Measurements from ENCODE around the gene HSP90AB1. TPM values are rescaled to one million over a fixed set of nuclear protein-coding genes. Genes with fewer than 3 reads are reported as not detected.
A peak's percentile ranks its signal among the peaks of the same experiment; 100 is the strongest.

Gene HSP90AB1
- polyA plus RNA-seq, 1 donor from 2014 or later = 522 TPM

DNA sequence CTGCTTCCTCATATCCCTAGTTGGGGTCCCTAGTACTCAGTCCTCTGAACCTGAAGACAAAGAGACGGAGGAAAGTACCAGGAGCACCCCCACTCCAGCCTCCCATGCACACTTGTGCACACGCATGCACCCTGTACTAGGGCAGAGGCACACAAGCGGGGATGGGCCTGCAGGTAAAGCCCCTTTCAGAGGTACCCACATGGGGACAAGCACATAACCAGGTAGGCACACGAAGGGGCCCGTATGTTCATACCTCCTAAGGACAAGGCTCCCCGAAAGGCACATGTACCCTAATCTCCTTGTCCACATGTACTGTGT is 24.5 kb downstream of the HSP90AB1 start:
- peak overlapping the region; percentile 97 for H3K4me2 ChIP-seq (ENCODE audit: low read length)
- no peaks in the 10 kb centered on the region for H4K20me1 ChIP-seq (ENCODE audit: insufficient read depth)
- H3K27ac ChIP-seq (ENCODE audit: low read length) = peak overlapping the region; percentile 64

DNA sequence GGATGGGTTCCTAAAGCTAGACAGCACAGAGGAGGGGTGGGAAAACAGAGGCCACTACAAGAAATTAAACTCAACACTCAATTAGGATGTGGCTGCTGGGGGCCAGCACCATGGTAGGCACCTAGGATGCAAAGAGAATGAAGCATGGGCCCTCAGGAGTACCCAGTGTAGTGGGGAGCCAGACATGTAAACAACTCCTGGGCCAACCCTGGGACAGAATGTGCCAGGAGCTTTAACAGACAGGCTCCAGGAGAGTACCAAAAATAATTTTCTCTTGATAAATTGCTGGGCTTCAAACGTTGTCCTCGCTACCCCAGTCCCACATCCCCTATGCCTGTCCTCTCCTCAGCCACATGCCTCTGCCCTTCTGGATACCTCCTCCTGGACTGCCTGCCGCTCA is 25.0 kb downstream of the HSP90AB1 start:
- peaks cover 6% of the 10 kb centered on the region for H3K36me3 ChIP-seq (ENCODE audit: insufficient read depth, low read length)
- no peak overlapping the region for H2AFZ ChIP-seq (ENCODE audit: low read depth, low read length)
- H3K9me3 ChIP-seq (ENCODE audit: low read length) = no peaks in the 10 kb centered on the region
- H3K9me2 ChIP-seq (ENCODE audit: insufficient read depth, low read length) = no peaks in the 10 kb centered on the region
- H4K20me1 ChIP-seq (ENCODE audit: insufficient read depth) = no peaks in the 10 kb centered on the region
- H3K9ac ChIP-seq (ENCODE audit: low read length) = peak overlapping the region; percentile 85
- TF ChIP-seq MXI1 (conservative IDR thresholded peaks at IDR 0.05; ENCODE audit: poor library complexity, severe bottlenecking) = no peak
- TF ChIP-seq, protein P1, sequence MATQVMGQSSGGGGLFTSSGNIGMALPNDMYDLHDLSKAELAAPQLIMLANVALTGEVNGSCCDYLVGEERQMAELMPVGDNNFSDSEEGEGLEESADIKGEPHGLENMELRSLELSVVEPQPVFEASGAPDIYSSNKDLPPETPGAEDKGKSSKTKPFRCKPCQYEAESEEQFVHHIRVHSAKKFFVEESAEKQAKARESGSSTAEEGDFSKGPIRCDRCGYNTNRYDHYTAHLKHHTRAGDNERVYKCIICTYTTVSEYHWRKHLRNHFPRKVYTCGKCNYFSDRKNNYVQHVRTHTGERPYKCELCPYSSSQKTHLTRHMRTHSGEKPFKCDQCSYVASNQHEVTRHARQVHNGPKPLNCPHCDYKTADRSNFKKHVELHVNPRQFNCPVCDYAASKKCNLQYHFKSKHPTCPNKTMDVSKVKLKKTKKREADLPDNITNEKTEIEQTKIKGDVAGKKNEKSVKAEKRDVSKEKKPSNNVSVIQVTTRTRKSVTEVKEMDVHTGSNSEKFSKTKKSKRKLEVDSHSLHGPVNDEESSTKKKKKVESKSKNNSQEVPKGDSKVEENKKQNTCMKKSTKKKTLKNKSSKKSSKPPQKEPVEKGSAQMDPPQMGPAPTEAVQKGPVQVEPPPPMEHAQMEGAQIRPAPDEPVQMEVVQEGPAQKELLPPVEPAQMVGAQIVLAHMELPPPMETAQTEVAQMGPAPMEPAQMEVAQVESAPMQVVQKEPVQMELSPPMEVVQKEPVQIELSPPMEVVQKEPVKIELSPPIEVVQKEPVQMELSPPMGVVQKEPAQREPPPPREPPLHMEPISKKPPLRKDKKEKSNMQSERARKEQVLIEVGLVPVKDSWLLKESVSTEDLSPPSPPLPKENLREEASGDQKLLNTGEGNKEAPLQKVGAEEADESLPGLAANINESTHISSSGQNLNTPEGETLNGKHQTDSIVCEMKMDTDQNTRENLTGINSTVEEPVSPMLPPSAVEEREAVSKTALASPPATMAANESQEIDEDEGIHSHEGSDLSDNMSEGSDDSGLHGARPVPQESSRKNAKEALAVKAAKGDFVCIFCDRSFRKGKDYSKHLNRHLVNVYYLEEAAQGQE (IDR thresholded peaks at IDR 0.05; ENCODE audit: borderline replicate concordance) = no peak
- no peak for TF ChIP-seq SMC3 (conservative IDR thresholded peaks at IDR 0.05; ENCODE audit: poor library complexity)
- TF ChIP-seq POLR2AphosphoS5 (IDR thresholded peaks at IDR 0.05) = no peak
- no peak for TF ChIP-seq EP300 (conservative IDR thresholded peaks at IDR 0.05; ENCODE audit: poor library complexity, severe bottlenecking)
- TF ChIP-seq, protein P2, sequence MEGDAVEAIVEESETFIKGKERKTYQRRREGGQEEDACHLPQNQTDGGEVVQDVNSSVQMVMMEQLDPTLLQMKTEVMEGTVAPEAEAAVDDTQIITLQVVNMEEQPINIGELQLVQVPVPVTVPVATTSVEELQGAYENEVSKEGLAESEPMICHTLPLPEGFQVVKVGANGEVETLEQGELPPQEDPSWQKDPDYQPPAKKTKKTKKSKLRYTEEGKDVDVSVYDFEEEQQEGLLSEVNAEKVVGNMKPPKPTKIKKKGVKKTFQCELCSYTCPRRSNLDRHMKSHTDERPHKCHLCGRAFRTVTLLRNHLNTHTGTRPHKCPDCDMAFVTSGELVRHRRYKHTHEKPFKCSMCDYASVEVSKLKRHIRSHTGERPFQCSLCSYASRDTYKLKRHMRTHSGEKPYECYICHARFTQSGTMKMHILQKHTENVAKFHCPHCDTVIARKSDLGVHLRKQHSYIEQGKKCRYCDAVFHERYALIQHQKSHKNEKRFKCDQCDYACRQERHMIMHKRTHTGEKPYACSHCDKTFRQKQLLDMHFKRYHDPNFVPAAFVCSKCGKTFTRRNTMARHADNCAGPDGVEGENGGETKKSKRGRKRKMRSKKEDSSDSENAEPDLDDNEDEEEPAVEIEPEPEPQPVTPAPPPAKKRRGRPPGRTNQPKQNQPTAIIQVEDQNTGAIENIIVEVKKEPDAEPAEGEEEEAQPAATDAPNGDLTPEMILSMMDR (IDR thresholded peaks at IDR 0.05; ENCODE audit: poor library complexity, severe bottlenecking) = no peak
- H3K27ac ChIP-seq (ENCODE audit: low read length) = peak overlapping the region; percentile 64
- H3F3A ChIP-seq (ENCODE audit: insufficient read depth, low read length, poor library complexity, severe bottlenecking) = no peaks in the 10 kb centered on the region
- peak overlapping the region; percentile 74 for H3K4me3 ChIP-seq (ENCODE audit: low read length)
- peak overlapping the region; percentile 97 for H3K4me2 ChIP-seq (ENCODE audit: low read length)
- H3K79me2 ChIP-seq (replicated peaks; ENCODE audit: insufficient read depth, low read length) = peaks cover 17% of the 10 kb centered on the region
- H3K27me3 ChIP-seq (ENCODE audit: insufficient read depth, low read depth, low read length) = no peaks in the 10 kb centered on the region

More for the DNA sequence above, 24.5 kb downstream of the HSP90AB1 start:
- Histone ChIP-seq H2AFZ (ENCODE audit: low read depth, low read length) (no peak overlapping the region), H3K27me3 (ENCODE audit: insufficient read depth, low read depth, low read length) (no peaks in the 10 kb centered on the region), H3K79me2 (replicated peaks; ENCODE audit: insufficient read depth, low read length) (peaks cover 17% of the 10 kb centered on the region), H3K9ac (ENCODE audit: low read length) (peak overlapping the region; percentile 85), H3K36me3 (ENCODE audit: insufficient read depth, low read length) (peaks cover 6% of the 10 kb centered on the region), H3K9me3 (ENCODE audit: low read length) (no peaks in the 10 kb centered on the region), H3F3A (ENCODE audit: insufficient read depth, low read length, poor library complexity, severe bottlenecking) (no peaks in the 10 kb centered on the region), H3K9me2 (ENCODE audit: insufficient read depth, low read length) (no peaks in the 10 kb centered on the region), H3K4me3 (ENCODE audit: low read length) (peak overlapping the region; percentile 74)
- TF ChIP-seq POLR2AphosphoS5 (IDR thresholded peaks at IDR 0.05) = no peak
- TF ChIP-seq EZH2 (IDR thresholded peaks at IDR 0.05; ENCODE audit: borderline replicate concordance, insufficient read depth, low read length, poor library complexity, severe bottlenecking) = no peak
- no peak for TF ChIP-seq TAF1 (IDR thresholded peaks at IDR 0.05; ENCODE audit: low read depth)
- no peak for TF ChIP-seq RAD21 (conservative IDR thresholded peaks at IDR 0.05)

DNA sequence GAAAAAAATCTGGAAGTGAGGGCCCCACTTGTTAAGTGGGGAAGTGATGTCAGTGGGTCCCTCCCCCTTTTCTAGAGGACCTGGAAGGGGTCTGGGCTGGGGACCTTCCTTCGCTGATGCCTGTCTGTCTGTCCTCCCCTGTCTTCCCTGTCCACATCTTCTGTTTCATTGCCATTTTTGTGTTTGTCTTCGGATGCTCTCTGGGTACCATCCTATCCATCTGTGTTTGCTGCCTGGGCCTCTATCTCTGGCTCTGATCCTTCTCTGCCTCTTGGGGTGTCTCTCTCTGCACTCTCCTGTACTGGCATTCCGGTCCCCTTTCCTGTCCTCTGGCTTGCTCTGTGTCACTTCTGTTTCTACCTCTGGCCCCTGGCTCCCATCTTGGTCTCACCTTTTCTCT is 25.6 kb downstream of the HSP90AB1 start:
- Histone ChIP-seq H3K4me3 (ENCODE audit: low read length) (peak overlapping the region; percentile 74), H3K9me3 (ENCODE audit: low read length) (no peaks in the 10 kb centered on the region), H3K79me2 (replicated peaks; ENCODE audit: insufficient read depth, low read length) (peaks cover 17% of the 10 kb centered on the region), H3K36me3 (ENCODE audit: insufficient read depth, low read length) (peaks cover 6% of the 10 kb centered on the region), H3K9me2 (ENCODE audit: insufficient read depth, low read length) (no peaks in the 10 kb centered on the region), H3K27me3 (ENCODE audit: insufficient read depth, low read depth, low read length) (no peaks in the 10 kb centered on the region), H4K20me1 (ENCODE audit: insufficient read depth) (no peaks in the 10 kb centered on the region), H3K4me2 (ENCODE audit: low read length) (peak overlapping the region; percentile 97), H3K27ac (ENCODE audit: low read length) (no peak overlapping the region), H3F3A (ENCODE audit: insufficient read depth, low read length, poor library complexity, severe bottlenecking) (no peaks in the 10 kb centered on the region), H2AFZ (ENCODE audit: low read depth, low read length) (no peak overlapping the region), H3K9ac (ENCODE audit: low read length) (peak overlapping the region; percentile 85)
- TF ChIP-seq EZH2 (IDR thresholded peaks at IDR 0.05; ENCODE audit: borderline replicate concordance, insufficient read depth, low read length, poor library complexity, severe bottlenecking) (no peak), RAD21 (conservative IDR thresholded peaks at IDR 0.05) (no peak)

All from neural cell (in vitro differentiated cells).